Measurements from ENCODE around the gene SARDH.

Gene SARDH

GRCh38 chr9:133760713-133761290, 22.6 kb upstream of the SARDH start:
- Histone ChIP-seq H3K9me3 (ENCODE audit: insufficient read depth, low read depth, low read length) (no peaks in the 10 kb centered on the region), H3K27me3 (ENCODE audit: insufficient read depth, low read length, poor library complexity, severe bottlenecking) (no peaks in the 10 kb centered on the region), H2AFZ (ENCODE audit: low read length) (no peak overlapping the region), H3F3A (ENCODE audit: low read depth) (no peaks in the 10 kb centered on the region), H4K20me1 (ENCODE audit: insufficient read depth, low read length, poor library complexity, severe bottlenecking) (no peaks in the 10 kb centered on the region), H3K79me2 (ENCODE audit: insufficient read depth, low read length) (no peaks in the 10 kb centered on the region), H3K4me2 (ENCODE audit: low read depth, low read length, poor library complexity, severe bottlenecking) (no peak overlapping the region), H3K9ac (ENCODE audit: low read depth, low read length, poor library complexity, severe bottlenecking) (no peak overlapping the region), H3K4me1 (ENCODE audit: insufficient read depth, low read length, poor library complexity, severe bottlenecking) (no peaks in the 10 kb centered on the region), H3K9me2 (replicated peaks; ENCODE audit: low read depth, low read length) (no peaks in the 10 kb centered on the region), H3K36me3 (ENCODE audit: insufficient read depth, low read length) (peaks cover 7% of the 10 kb centered on the region; the same call in 1 of the 2 replicates), H3K4me3 (ENCODE audit: low read length, poor library complexity, severe bottlenecking) (no peak overlapping the region)
- TF ChIP-seq CTCF (conservative IDR thresholded peaks at IDR 0.05; ENCODE audit: low read length): no peak

GRCh38 chr9:133759946-133760345, 21.8 kb upstream of the SARDH start:
- H3K27me3 ChIP-seq (ENCODE audit: insufficient read depth, low read length, poor library complexity, severe bottlenecking): no peaks in the 10 kb centered on the region
- H4K20me1 ChIP-seq (ENCODE audit: insufficient read depth, low read length, poor library complexity, severe bottlenecking): no peaks in the 10 kb centered on the region
- no peak for TF ChIP-seq CTCF (conservative IDR thresholded peaks at IDR 0.05; ENCODE audit: low read length)
- TF ChIP-seq EZH2phosphoT487 (IDR thresholded peaks at IDR 0.05; ENCODE audit: borderline replicate concordance): no peak
- H3K4me1 ChIP-seq (ENCODE audit: insufficient read depth, low read length, poor library complexity, severe bottlenecking): no peaks in the 10 kb centered on the region
- no peak overlapping the region for H3K4me3 ChIP-seq (ENCODE audit: low read length, poor library complexity, severe bottlenecking)
- H2AFZ ChIP-seq (ENCODE audit: low read length): no peak overlapping the region
- no peak overlapping the region for H3K4me2 ChIP-seq (ENCODE audit: low read depth, low read length, poor library complexity, severe bottlenecking)
- no peak overlapping the region for H3K9ac ChIP-seq (ENCODE audit: low read depth, low read length, poor library complexity, severe bottlenecking)
- H3K79me2 ChIP-seq (ENCODE audit: insufficient read depth, low read length): no peaks in the 10 kb centered on the region
- H3K9me3 ChIP-seq (ENCODE audit: insufficient read depth, low read depth, low read length): no peaks in the 10 kb centered on the region
- peaks cover 7% of the 10 kb centered on the region; the same call in 1 of the 2 replicates for H3K36me3 ChIP-seq (ENCODE audit: insufficient read depth, low read length)
- H3F3A ChIP-seq (ENCODE audit: low read depth): no peaks in the 10 kb centered on the region
- H3K9me2 ChIP-seq (replicated peaks; ENCODE audit: low read depth, low read length): no peaks in the 10 kb centered on the region

GRCh38 chr9:133759146-133759900, 21.2 kb upstream of the SARDH start:
- H3K4me2 ChIP-seq (ENCODE audit: low read depth, low read length, poor library complexity, severe bottlenecking): no peak overlapping the region
- TF ChIP-seq EZH2phosphoT487 (IDR thresholded peaks at IDR 0.05; ENCODE audit: borderline replicate concordance) (no peak), CTCF (conservative IDR thresholded peaks at IDR 0.05; ENCODE audit: low read length) (no peak)
- H3K4me1 ChIP-seq (ENCODE audit: insufficient read depth, low read length, poor library complexity, severe bottlenecking): no peaks in the 10 kb centered on the region
- no peaks in the 10 kb centered on the region for H3K27me3 ChIP-seq (ENCODE audit: insufficient read depth, low read length, poor library complexity, severe bottlenecking)
- no peak overlapping the region for H2AFZ ChIP-seq (ENCODE audit: low read length)
- H3K9ac ChIP-seq (ENCODE audit: low read depth, low read length, poor library complexity, severe bottlenecking): no peak overlapping the region
- H3K4me3 ChIP-seq (ENCODE audit: low read length, poor library complexity, severe bottlenecking): no peak overlapping the region
- no peaks in the 10 kb centered on the region for H3F3A ChIP-seq (ENCODE audit: low read depth)
- H3K9me3 ChIP-seq (ENCODE audit: insufficient read depth, low read depth, low read length): no peaks in the 10 kb centered on the region
- H3K9me2 ChIP-seq (replicated peaks; ENCODE audit: low read depth, low read length): no peaks in the 10 kb centered on the region
- H3K79me2 ChIP-seq (ENCODE audit: insufficient read depth, low read length): no peaks in the 10 kb centered on the region
- no peaks in the 10 kb centered on the region for H4K20me1 ChIP-seq (ENCODE audit: insufficient read depth, low read length, poor library complexity, severe bottlenecking)
- H3K36me3 ChIP-seq (ENCODE audit: insufficient read depth, low read length): peaks cover 7% of the 10 kb centered on the region; the same call in 1 of the 2 replicates
